GM18508 (cell line): Measurements from ENCODE around the gene FAM193A.

Source experiments
- ATAC-seq: cut with Tn5 transposase; IDR thresholded peaks from one replicate; pipeline ENCODE4 v1.9.1; 2021; ENCODE audit warnings: moderate number of reproducible peaks; ENCODE audit not compliant: insufficient read depth, unreplicated experiment

FAM193A gene

GRCh38 chr4:2742081-2742822, 205.8 kb downstream of the FAM193A start:
- ATAC-seq = no peak

GRCh38 chr4:2742823-2743517, 206.5 kb downstream of the FAM193A start:
- no peak for ATAC-seq

- no peak for ATAC-seq
Observed at GRCh38 chr4:2743518-2744445, 207.3 kb downstream of the FAM193A start.

GRCh38 chr4:2744576-2745270, 208.3 kb downstream of the FAM193A start:
- no peak for ATAC-seq

DNA sequence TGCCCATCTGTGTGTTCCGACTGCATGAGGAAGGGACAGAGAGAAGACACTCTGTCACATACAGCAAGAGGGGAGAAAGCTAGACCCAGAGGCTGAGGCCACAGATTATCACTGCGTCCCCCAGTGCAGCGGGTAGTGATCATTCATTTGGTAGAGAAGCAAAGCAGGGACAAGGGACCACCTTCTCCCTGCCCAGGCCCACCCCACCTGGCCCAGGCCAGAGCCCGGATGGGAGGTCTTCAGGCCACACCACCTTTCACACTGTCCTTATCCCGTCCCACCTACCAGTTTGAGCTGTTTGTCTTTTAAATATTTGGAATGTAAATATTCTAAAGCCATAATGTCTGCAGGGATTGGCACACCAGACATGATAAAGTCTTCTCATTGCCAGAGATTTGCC, 209.1 kb downstream of the FAM193A start:
- ATAC-seq = no peak

GRCh38 chr4:2745981-2746806, 209.7 kb downstream of the FAM193A start:
- peak; percentile 77 for ATAC-seq

- ATAC-seq = no peak
Observed at GRCh38 chr4:2746891-2747695, 210.6 kb downstream of the FAM193A start.

DNA sequence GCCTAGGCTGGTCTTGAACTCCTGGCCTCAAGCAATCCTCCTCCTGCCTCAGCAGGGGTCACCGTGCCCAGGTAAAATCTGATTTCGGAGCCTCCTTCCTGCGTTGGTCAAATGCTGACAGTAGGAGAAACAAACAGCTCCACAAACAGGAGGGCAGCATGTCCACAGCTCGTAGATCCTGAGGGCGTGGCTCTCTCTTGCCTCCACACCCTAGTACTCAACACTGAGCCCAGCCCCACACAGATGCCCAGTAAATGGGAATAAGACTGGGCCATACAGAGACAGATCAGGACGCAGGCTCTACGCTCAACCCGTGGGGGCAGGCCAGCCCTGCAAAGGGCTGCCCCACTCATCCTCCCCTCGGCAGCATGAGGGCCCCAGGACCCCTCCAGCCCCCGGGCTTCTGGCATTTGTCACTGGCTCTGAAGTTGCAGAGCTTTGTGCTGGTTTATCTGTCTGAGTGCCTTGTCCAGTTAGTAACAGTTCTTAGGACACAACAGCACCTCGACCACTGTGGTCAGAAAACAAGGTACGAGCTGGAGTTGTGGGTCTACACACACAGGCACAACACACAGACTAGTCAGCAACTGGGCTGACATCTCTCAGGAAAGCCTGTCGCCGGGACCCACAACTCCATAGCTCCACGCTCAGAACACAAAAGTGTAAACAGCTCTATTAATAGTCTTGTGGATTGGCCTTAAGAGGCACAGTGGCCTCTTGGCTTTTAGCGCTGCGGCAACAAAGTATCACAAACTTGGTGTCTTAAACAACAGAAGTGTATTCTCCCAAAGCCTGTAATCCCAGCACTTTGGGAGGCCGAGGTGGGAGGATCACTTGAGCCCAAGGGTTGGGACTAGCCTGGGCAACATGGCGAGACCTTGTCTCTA, 214.5 kb downstream of the FAM193A start:
- ATAC-seq = no peak

- ATAC-seq = no peak
Observed at GRCh38 chr4:2753436-2753835, 217.0 kb downstream of the FAM193A start.

GRCh38 chr4:2754848-2755819, 218.7 kb downstream of the FAM193A start:
- no peak for ATAC-seq

GRCh38 chr4:2755821-2756690, 219.6 kb downstream of the FAM193A start, which contains the start of gene TNIP2:
TNIP2 (minus strand) TSS chr4:2756336; CDS start chr4:2756289, 47 bp downstream.
- ATAC-seq = no peak

GRCh38 chr4:2756691-2757350, 220.4 kb downstream of the FAM193A start:
- no peak for ATAC-seq

GRCh38 chr4:2757426-2757825, 221.0 kb downstream of the FAM193A start:
- no peak for ATAC-seq

DNA sequence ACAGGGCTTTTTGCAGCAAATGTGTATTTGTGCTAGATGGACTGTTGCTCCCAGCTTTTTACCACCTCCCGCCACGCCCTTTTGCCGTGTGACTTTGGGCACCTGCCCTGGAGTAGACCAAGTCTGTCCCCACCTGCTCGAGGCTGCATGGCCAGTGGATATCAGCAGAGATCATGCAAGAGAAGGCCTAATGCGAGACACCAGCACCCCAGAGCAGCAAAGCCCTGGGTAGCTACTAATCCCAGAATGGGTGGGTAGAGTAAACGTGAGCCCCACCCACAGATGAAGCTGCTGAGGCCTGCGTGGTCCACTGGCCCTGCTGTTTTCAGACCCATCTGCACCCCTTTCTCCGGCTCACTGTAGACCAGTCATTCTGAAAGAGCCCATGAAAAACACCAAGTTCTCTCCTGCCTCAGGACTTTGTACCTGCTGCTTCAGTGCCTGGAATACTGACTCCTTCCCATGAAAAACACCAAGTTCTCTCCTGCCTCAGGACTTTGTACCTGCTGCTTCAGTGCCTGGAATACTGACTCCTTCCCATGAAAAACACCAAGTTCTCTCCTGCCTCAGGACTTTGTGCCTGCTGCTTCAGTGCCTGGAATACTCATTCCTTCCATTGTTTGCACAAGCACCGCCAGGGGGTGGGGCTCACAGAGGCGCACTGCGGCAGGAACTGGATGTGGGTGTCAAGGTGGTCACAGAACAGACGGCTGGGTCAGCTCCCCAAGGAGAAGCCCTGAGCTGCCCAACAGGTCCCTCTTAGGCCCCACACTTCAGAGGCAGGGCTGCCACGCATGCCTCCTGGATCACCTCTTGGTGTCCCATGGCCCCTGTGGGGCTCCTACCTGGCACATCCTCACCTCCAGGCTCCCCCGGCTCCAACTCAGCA, 224.8 kb downstream of the FAM193A start:
- no peak for ATAC-seq
